Gastroesophageal sphincter (tissue), 4 donors: Measurements from ENCODE around the gene SLC25A21. TPM values are rescaled to one million over a fixed set of nuclear protein-coding genes. Genes with fewer than 3 reads are reported as not detected.

Experiments
- ATAC-seq: fragments of 150-250 bp; one replicate; pipeline ENCODE4 v1.9.1; 2016; ENCODE audit warnings: mild to moderate bottlenecking, moderate library complexity
- H3K27ac ChIP-seq, 4 donors: fragments of 200-600 bp; sonication (generic) in 3 of 4; 1 replicate in 3 of 4; 2 replicates in 1 of 4; pipeline ENCODE4 v1.5.1; 2016 to 2019
- H3K27me3 ChIP-seq: fragments of 200-600 bp; sonication (generic); one replicate; pipeline ENCODE4 v1.5.1; 2019
- H3K36me3 ChIP-seq, 2 donors: fragments of 200-600 bp; sonication (generic); one replicate each; pipeline ENCODE4 v1.5.1; 2019; ENCODE audit warnings: control low read depth in 1 of 2
- H3K4me1 ChIP-seq, 3 donors: fragments of 200-600 bp; sonication (generic); 1 replicate in 2 of 3; 2 replicates in 1 of 3; pipeline ENCODE4 v1.5.1; 2016 to 2019; ENCODE audit warnings: control low read depth in 2 of 3
- H3K4me3 ChIP-seq, 2 donors: fragments of 200-600 bp; sonication (generic); one replicate each; pipeline ENCODE4 v1.5.1; 2019; ENCODE audit warnings: mild to moderate bottlenecking in 1 of 2, moderate library complexity in 1 of 2
- H3K9me3 ChIP-seq, 3 donors: fragments of 200-600 bp; sonication (generic); one replicate each; pipeline ENCODE4 v1.5.1; 2017 to 2019; ENCODE audit warnings: control low read depth in 2 of 3
- EP300 ChIP-seq: sonication (generic); formaldehyde crosslinking; IDR thresholded peaks from one replicate; pipeline ENCODE4 v1.6.1; 2017; ENCODE audit warnings: antibody characterized with exemption, mild to moderate bottlenecking
- POLR2A ChIP-seq, 2 donors: fragments of 450-650 bp; IDR thresholded peaks; one replicate each; pipeline ENCODE4 v1.6.1; 2017; ENCODE audit warnings: antibody characterized with exemption in 2 of 2, mild to moderate bottlenecking in 2 of 2, moderate library complexity in 1 of 2
- POLR2AphosphoS5 ChIP-seq: sonication (generic); formaldehyde crosslinking; IDR thresholded peaks from one replicate; pipeline ENCODE4 v1.6.1; 2017; ENCODE audit warnings: antibody characterized with exemption
- WGBS, 2 donors: methylation state at CpG; one replicate each; pipeline ENCODE4 v1.1.5; 2018; ENCODE audit warnings: low coverage in 1 of 2; 5-methylcytosine and 5-hydroxymethylcytosine counted together
- total RNA-seq, 4 donors: library from RNA; depleted of rRNA; stranded (reverse); fragments of >200 nt; gene quantifications; one replicate each; pipeline ENCODE4 v1.1.0, GENCODE V29; 2016
- TF ChIP-seq, protein P1 (sequence below), 4 experiments: fragments of 200-600 bp in 2 of 4; fragments of 450-650 bp in 2 of 4; sonication (generic) in 1 of 4; IDR thresholded peaks; one replicate each; pipeline ENCODE4 v1.5.1; 2017 to 2019; ENCODE audit warnings: antibody characterized with exemption in 4 of 4, mild to moderate bottlenecking in 2 of 4, moderate library complexity in 2 of 4

The SLC25A21 gene
- total RNA-seq, 4 donors from 2014 or later, result 0.40 to 1.5 (median 1.3) TPM

DNA sequence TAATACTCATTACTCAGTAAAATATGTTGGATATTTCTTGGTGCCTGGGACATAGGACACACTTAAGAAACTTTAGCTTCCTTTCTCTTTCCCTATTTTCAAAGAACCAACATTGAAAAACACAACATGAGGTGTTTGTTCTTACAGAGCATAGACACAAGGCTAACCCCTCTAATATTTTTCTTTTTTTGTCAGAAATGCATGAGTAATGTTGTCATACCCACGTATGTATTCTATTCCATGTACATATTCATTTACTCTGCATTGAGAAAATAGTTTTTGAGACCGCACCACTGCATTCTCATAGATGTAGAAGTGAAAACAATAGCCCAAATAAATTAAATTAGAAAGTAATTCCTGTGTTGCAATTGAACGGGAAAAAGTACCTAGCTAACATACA lies 497.7 kb downstream of the SLC25A21 start:
- Histone ChIP-seq H3K27ac (no peak overlapping the region), H3K27me3 (peaks cover 67% of the 10 kb centered on the region), H3K9me3 (no peaks in the 10 kb centered on the region), H3K4me3 (no peak overlapping the region), H3K4me1 (no peaks in the 10 kb centered on the region), H3K36me3 (no peaks in the 10 kb centered on the region)
- TF ChIP-seq EP300 (no peak), POLR2A (IDR thresholded peaks at IDR 0.05) (no peak), POLR2AphosphoS5 (no peak)
- TF ChIP-seq, protein P1, sequence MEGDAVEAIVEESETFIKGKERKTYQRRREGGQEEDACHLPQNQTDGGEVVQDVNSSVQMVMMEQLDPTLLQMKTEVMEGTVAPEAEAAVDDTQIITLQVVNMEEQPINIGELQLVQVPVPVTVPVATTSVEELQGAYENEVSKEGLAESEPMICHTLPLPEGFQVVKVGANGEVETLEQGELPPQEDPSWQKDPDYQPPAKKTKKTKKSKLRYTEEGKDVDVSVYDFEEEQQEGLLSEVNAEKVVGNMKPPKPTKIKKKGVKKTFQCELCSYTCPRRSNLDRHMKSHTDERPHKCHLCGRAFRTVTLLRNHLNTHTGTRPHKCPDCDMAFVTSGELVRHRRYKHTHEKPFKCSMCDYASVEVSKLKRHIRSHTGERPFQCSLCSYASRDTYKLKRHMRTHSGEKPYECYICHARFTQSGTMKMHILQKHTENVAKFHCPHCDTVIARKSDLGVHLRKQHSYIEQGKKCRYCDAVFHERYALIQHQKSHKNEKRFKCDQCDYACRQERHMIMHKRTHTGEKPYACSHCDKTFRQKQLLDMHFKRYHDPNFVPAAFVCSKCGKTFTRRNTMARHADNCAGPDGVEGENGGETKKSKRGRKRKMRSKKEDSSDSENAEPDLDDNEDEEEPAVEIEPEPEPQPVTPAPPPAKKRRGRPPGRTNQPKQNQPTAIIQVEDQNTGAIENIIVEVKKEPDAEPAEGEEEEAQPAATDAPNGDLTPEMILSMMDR (IDR thresholded peaks at IDR 0.05), result no peak
- 76 to 82% methylated on average over 3 of the region's 3 CpGs for WGBS, 2 donors
- ATAC-seq, result no peak

DNA sequence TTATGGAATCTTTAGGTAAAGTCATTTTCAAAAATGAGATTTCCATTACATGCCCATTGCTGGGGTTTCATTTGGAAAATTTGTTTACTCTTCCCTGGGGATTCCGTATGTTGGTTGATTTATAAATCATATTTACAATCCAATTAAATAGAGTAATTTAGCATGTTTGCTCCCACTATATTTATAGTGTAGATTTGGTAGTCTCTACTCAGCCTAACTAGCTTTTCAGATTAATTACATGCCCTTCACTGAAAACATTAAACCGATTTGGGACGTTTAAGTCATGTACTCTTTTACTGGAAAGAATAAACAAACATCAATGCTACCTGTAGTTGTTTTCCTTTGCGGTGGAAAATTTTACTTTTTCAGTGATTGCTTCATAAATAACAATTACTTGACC lies 500.3 kb downstream of the SLC25A21 start:
- TF ChIP-seq POLR2A (IDR thresholded peaks at IDR 0.05) (no peak), POLR2AphosphoS5 (no peak), EP300 (no peak)
- TF ChIP-seq, protein P1 (IDR thresholded peaks at IDR 0.05), result no peak
- 62 to 81% methylated on average over 4 of the region's 4 CpGs for WGBS, 2 donors
- Histone ChIP-seq H3K4me3 (no peak overlapping the region), H3K27me3 (peaks cover 93% of the 10 kb centered on the region), H3K36me3 (no peaks in the 10 kb centered on the region), H3K4me1 (peaks cover 0 to under 1% (median 0%) of the 10 kb centered on the region in 3 donors), H3K27ac (no peak overlapping the region), H3K9me3 (no peaks in the 10 kb centered on the region)
- no peak for ATAC-seq

GRCh38 chr14:36671149-36671548 lies 501.3 kb downstream of the SLC25A21 start:
- TF ChIP-seq POLR2A (IDR thresholded peaks at IDR 0.05) (no peak), POLR2AphosphoS5 (no peak), EP300 (no peak)
- TF ChIP-seq, protein P1 (IDR thresholded peaks at IDR 0.05), result no peak
- Histone ChIP-seq H3K9me3 (no peaks in the 10 kb centered on the region), H3K4me1 (peaks cover 0 to 10% (median 0%) of the 10 kb centered on the region in 3 donors), H3K27me3 (peaks cover 100% of the 10 kb centered on the region), H3K27ac (no peak overlapping the region), H3K4me3 (no peak overlapping the region), H3K36me3 (no peaks in the 10 kb centered on the region)
- no peak for ATAC-seq
- 42 to 55% methylated on average over 3 of the region's 3 CpGs for WGBS, 2 donors

DNA sequence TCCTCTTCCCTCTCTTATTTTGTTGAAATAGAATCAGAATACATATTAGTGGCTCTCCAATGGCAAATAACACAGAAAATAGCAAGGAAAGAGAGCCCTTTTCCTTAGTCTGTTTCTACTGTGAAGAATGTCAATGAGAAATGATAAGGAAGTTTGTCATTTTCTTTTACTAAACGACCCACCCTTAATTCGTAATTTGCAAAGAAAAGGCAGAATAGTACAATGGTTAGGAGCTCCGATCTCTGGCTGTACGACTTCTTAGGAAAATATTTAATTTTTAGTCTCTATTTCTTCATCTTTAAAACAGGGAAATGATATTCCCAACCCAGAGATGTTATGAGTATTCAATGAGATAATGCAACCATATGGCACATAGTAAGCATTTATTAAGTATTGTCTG lies 504.7 kb downstream of the SLC25A21 start:
- 14 to 33% methylated on average over 4 of the region's 4 CpGs for WGBS, 2 donors
- peaks cover 100% of the 10 kb centered on the region for H3K27me3 ChIP-seq
- ATAC-seq, result no peak
- H3K36me3 ChIP-seq, result no peaks in the 10 kb centered on the region
- TF ChIP-seq, protein P1 (IDR thresholded peaks at IDR 0.05), result no peak
- TF ChIP-seq POLR2A (IDR thresholded peaks at IDR 0.05) (no peak), POLR2AphosphoS5 (no peak), EP300 (no peak)
- H3K27ac ChIP-seq, result no peak overlapping the region
- no peaks in the 10 kb centered on the region for H3K9me3 ChIP-seq
- peaks cover 0 to 36% (median 7%) of the 10 kb centered on the region in 3 donors for H3K4me1 ChIP-seq
- H3K4me3 ChIP-seq, result no peak overlapping the region

- H3K9me3 ChIP-seq, result no peaks in the 10 kb centered on the region
- H3K27ac ChIP-seq, result no peak overlapping the region
- peaks cover 0 to 46% (median 17%) of the 10 kb centered on the region in 3 donors for H3K4me1 ChIP-seq
- TF ChIP-seq, protein P1 (IDR thresholded peaks at IDR 0.05), result no peak
- TF ChIP-seq POLR2A (IDR thresholded peaks at IDR 0.05) (no peak), EP300 (no peak), POLR2AphosphoS5 (no peak)
- no peaks in the 10 kb centered on the region for H3K36me3 ChIP-seq
- WGBS, 2 donors, result 0 to 19% methylated on average over 2 to 5 of the region's 68 CpGs
- H3K27me3 ChIP-seq, result peaks cover 100% of the 10 kb centered on the region
- peak overlapping the region in 1 of 2 donors; percentile 20 for H3K4me3 ChIP-seq
- no peak for ATAC-seq
Observed at GRCh38 chr14:36666416-36667206, 505.8 kb downstream of the SLC25A21 start.
